ENCODE data around the gene RMDN2. TPM values are rescaled to one million over a fixed set of nuclear protein-coding genes. Genes with fewer than 3 reads are reported as not detected.

The RMDN2 gene
- total and polyA plus RNA-seq, 2 experiments from 2014 or later, result 3.4 to 3.6 TPM

DNA sequence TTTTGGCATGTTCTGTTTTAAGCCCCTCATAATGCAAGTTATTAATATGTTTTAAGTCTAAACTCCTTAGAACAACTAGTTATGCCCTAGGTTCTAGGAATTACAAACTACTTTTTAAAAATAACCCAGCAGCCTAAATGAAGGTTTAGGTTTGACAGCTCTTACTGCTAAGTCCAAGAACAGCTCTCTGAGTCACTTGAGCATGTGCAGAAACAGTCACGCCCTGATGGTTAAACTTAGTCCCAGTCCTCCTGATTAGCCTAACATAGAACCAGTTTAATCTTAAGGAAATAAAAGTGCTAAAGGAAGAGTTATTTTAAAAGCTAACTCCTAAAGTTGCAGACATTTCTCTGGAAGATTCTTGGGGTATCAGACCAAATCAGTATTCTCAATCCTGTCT is 72.5 kb downstream of the RMDN2 start:
- Histone ChIP-seq H3K4me1 (ENCODE audit: insufficient read depth) (peaks cover 14% of the 10 kb centered on the region; the same call in 1 of the 2 replicates), H3K4me2 (no peak overlapping the region), H3K79me2 (replicated peaks; ENCODE audit: insufficient read depth) (no peaks in the 10 kb centered on the region), H2AFZ (no peak overlapping the region), H3K36me3 (ENCODE audit: insufficient read depth) (no peaks in the 10 kb centered on the region; the same call in 1 of the 2 replicates), H3F3A (replicated peaks; ENCODE audit: low read depth) (no peaks in the 10 kb centered on the region), H3K4me3 (no peak overlapping the region), H3K9me2 (ENCODE audit: insufficient read depth) (no peaks in the 10 kb centered on the region), H3K27me3 (ENCODE audit: insufficient read depth) (no peaks in the 10 kb centered on the region), H4K20me1 (replicated peaks; ENCODE audit: insufficient read depth) (no peaks in the 10 kb centered on the region), H3K27ac (ENCODE audit: low read depth) (no peak overlapping the region)
- Mint-ChIP-seq H3K27ac (no peak overlapping the region), H3K4me3 (no peak overlapping the region), H3K9me3 (peaks cover 9% of the 10 kb centered on the region; the same call in 2 of the 3 replicates), H3K27me3 (ENCODE audit: insufficient read depth, low read depth, poor library complexity) (no peaks in the 10 kb centered on the region), H3K4me1 (peaks cover 16% of the 10 kb centered on the region), H3K36me3 (ENCODE audit: low read depth) (peaks cover 9% of the 10 kb centered on the region)
- TF ChIP-seq CREB1 (CRISPR knock-in tag; IDR thresholded peaks at IDR 0.05; ENCODE audit: low read depth) (no peak), JUNB (IDR thresholded peaks at IDR 0.05; ENCODE audit: unreplicated experiment) (no peak), POLR2AphosphoS5 (IDR thresholded peaks at IDR 0.05; ENCODE audit: low read depth) (no peak), NANOG (IDR thresholded peaks at IDR 0.05; ENCODE audit: borderline replicate concordance) (no peak), ZNF114 (CRISPR knock-in tag; IDR thresholded peaks at IDR 0.05) (no peak), EZH2 (IDR thresholded peaks at IDR 0.05; ENCODE audit: low read depth, unreplicated experiment) (no peak), STAT1 (IDR thresholded peaks at IDR 0.05; ENCODE audit: unreplicated experiment) (no peak), EZH2phosphoT487 (IDR thresholded peaks at IDR 0.05; ENCODE audit: unreplicated experiment) (no peak)
- TF ChIP-seq, protein P1, sequence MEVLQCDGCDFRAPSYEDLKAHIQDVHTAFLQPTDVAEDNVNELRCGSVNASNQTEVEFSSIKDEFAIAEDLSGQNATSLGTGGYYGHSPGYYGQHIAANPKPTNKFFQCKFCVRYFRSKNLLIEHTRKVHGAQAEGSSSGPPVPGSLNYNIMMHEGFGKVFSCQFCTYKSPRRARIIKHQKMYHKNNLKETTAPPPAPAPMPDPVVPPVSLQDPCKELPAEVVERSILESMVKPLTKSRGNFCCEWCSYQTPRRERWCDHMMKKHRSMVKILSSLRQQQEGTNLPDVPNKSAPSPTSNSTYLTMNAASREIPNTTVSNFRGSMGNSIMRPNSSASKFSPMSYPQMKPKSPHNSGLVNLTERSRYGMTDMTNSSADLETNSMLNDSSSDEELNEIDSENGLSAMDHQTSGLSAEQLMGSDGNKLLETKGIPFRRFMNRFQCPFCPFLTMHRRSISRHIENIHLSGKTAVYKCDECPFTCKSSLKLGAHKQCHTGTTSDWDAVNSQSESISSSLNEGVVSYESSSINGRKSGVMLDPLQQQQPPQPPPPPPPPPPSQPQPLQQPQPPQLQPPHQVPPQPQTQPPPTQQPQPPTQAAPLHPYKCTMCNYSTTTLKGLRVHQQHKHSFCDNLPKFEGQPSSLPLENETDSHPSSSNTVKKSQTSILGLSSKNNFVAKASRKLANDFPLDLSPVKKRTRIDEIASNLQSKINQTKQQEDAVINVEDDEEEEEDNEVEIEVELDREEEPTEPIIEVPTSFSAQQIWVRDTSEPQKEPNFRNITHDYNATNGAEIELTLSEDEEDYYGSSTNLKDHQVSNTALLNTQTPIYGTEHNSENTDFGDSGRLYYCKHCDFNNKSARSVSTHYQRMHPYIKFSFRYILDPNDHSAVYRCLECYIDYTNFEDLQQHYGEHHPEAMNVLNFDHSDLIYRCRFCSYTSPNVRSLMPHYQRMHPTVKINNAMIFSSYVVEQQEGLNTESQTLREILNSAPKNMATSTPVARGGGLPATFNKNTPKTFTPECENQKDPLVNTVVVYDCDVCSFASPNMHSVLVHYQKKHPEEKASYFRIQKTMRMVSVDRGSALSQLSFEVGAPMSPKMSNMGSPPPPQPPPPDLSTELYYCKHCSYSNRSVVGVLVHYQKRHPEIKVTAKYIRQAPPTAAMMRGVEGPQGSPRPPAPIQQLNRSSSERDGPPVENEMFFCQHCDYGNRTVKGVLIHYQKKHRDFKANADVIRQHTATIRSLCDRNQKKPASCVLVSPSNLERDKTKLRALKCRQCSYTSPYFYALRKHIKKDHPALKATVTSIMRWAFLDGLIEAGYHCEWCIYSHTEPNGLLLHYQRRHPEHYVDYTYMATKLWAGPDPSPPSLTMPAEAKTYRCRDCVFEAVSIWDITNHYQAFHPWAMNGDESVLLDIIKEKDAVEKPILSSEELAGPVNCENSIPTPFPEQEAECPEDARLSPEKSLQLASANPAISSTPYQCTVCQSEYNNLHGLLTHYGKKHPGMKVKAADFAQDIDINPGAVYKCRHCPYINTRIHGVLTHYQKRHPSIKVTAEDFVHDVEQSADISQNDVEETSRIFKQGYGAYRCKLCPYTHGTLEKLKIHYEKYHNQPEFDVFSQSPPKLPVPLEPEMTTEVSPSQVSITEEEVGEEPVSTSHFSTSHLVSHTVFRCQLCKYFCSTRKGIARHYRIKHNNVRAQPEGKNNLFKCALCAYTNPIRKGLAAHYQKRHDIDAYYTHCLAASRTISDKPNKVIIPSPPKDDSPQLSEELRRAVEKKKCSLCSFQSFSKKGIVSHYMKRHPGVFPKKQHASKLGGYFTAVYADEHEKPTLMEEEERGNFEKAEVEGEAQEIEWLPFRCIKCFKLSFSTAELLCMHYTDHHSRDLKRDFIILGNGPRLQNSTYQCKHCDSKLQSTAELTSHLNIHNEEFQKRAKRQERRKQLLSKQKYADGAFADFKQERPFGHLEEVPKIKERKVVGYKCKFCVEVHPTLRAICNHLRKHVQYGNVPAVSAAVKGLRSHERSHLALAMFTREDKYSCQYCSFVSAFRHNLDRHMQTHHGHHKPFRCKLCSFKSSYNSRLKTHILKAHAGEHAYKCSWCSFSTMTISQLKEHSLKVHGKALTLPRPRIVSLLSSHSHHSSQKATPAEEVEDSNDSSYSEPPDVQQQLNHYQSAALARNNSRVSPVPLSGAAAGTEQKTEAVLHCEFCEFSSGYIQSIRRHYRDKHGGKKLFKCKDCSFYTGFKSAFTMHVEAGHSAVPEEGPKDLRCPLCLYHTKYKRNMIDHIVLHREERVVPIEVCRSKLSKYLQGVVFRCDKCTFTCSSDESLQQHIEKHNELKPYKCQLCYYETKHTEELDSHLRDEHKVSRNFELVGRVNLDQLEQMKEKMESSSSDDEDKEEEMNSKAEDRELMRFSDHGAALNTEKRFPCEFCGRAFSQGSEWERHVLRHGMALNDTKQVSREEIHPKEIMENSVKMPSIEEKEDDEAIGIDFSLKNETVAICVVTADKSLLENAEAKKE (CRISPR knock-in tag; IDR thresholded peaks at IDR 0.05), result no peak
- TF ChIP-seq, protein P2, sequence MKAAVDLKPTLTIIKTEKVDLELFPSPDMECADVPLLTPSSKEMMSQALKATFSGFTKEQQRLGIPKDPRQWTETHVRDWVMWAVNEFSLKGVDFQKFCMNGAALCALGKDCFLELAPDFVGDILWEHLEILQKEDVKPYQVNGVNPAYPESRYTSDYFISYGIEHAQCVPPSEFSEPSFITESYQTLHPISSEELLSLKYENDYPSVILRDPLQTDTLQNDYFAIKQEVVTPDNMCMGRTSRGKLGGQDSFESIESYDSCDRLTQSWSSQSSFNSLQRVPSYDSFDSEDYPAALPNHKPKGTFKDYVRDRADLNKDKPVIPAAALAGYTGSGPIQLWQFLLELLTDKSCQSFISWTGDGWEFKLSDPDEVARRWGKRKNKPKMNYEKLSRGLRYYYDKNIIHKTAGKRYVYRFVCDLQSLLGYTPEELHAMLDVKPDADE (IDR thresholded peaks at IDR 0.05), result no peak
- no peak for DNase-seq (ENCODE audit: low spot score)
- ATAC-seq, result no peak

All from GM23338 (cell line).